GM23248 (cell line): ENCODE results near the gene ESRRB. TPM values are rescaled to one million over a fixed set of nuclear protein-coding genes. Genes with fewer than 3 reads are reported as not detected.

ENCODE experiments used
- DNase-seq: peaks from one replicate; pipeline ENCODE4 v3.0.0-alpha.2; 2015
- H2AFZ ChIP-seq: fragments of 200-600 bp; sonication (generic); 2 replicates; pipeline ENCODE4 v1.6.1; 2016; ENCODE audit warnings: antibody characterized with exemption
- H3F3A ChIP-seq: fragments of 200-600 bp; sonication (generic); 2 replicates; pipeline ENCODE4 v1.6.1; 2016; ENCODE audit warnings: mild to moderate bottlenecking, antibody characterized with exemption, mixed run types; ENCODE audit not compliant: insufficient read depth
- H3K27ac ChIP-seq: fragments of 200-600 bp; sonication (generic); 2 replicates; pipeline ENCODE4 v1.5.1; 2016; ENCODE audit warnings: mild to moderate bottlenecking
- H3K27me3 ChIP-seq: fragments of 200-600 bp; sonication (generic); replicated peaks from 2 replicates; pipeline ENCODE4 v1.6.1; 2016; ENCODE audit warnings: mild to moderate bottlenecking; ENCODE audit not compliant: insufficient read depth
- H3K36me3 ChIP-seq: fragments of 200-600 bp; sonication (generic); 2 replicates; pipeline ENCODE4 v1.6.1; 2016; ENCODE audit warnings: low read depth, mild to moderate bottlenecking
- H3K4me1 ChIP-seq: fragments of 200-600 bp; sonication (generic); 2 replicates; pipeline ENCODE4 v1.6.1; 2016; ENCODE audit warnings: mild to moderate bottlenecking; ENCODE audit not compliant: insufficient read depth
- H3K4me2 ChIP-seq: fragments of 200-600 bp; sonication (generic); one replicate; pipeline ENCODE4 v1.6.1; 2016; ENCODE audit warnings: mild to moderate bottlenecking; ENCODE audit not compliant: unreplicated experiment
- H3K4me3 ChIP-seq: fragments of 200-600 bp; sonication (generic); 2 replicates; pipeline ENCODE4 v1.5.1; 2016; ENCODE audit warnings: mild to moderate bottlenecking
- H3K79me2 ChIP-seq: fragments of 200-600 bp; sonication (generic); 2 replicates; pipeline ENCODE4 v1.6.1; 2016; ENCODE audit warnings: mild to moderate bottlenecking; ENCODE audit not compliant: insufficient read depth
- H3K9ac ChIP-seq: fragments of 200-600 bp; sonication (generic); 2 replicates; pipeline ENCODE4 v1.6.1; 2016; ENCODE audit warnings: mild to moderate bottlenecking
- H3K9me2 ChIP-seq: fragments of 200-600 bp; sonication (generic); 2 replicates; pipeline ENCODE4 v1.6.1; 2016; ENCODE audit warnings: mixed run types, mild to moderate bottlenecking, moderate library complexity; ENCODE audit not compliant: insufficient read depth
- H3K9me3 ChIP-seq: fragments of 200-600 bp; sonication (generic); one replicate; pipeline ENCODE4 v1.6.1; 2017; ENCODE audit warnings: low read depth
- H4K20me1 ChIP-seq: fragments of 200-600 bp; sonication (generic); 2 replicates; pipeline ENCODE4 v1.6.0; 2016; ENCODE audit not compliant: insufficient read depth
- EZH2 ChIP-seq: fragments of 200-600 bp; sonication (generic); IDR thresholded peaks from 2 replicates; pipeline ENCODE4 v1.6.1; 2018; ENCODE audit warnings: antibody characterized with exemption, mild to moderate bottlenecking; ENCODE audit not compliant: insufficient read depth, poor library complexity, severe bottlenecking
- EZH2phosphoT487 ChIP-seq: fragments of 200-600 bp; sonication (generic); IDR thresholded peaks from 2 replicates; pipeline ENCODE4 v1.6.1; 2018; ENCODE audit warnings: antibody characterized with exemption, moderate library complexity, mild to moderate bottlenecking, low read depth; ENCODE audit not compliant: insufficient read depth
- WGBS, 2 experiments: methylation state at CpG; one replicate each; pipeline ENCODE4 v1.1.6; 2015 to 2017; ENCODE audit warnings: low lambda C conversion rate in 2 of 2, low coverage in 1 of 2; ENCODE audit errors: missing lambda C conversion rate in 2 of 2; 5-methylcytosine and 5-hydroxymethylcytosine counted together
- in situ Hi-C: fragments of 300-500 bp; cut with MboI; formaldehyde crosslinking; loops from 2 replicates; pipeline ENCODE4 v1.15.0; 2020
- polyA plus RNA-seq: library from polyadenylated mRNA; unstranded; fragments of >200 nt; fragmentation: Nextera tagmentation; extraction: Ambion mirVana; gene quantifications from 2 replicates; pipeline ENCODE4 v1.2.1, GENCODE V29; 2016
- total RNA-seq: library from RNA; depleted of rRNA; stranded (reverse); fragments of >200 nt; shearing (Covaris generic); gene quantifications from 2 replicates; pipeline ENCODE4 v1.2.3, GENCODE V29; 2014

Gene ESRRB
- total and polyA plus RNA-seq, 2 experiments from 2014 or later = not detected

- Histone ChIP-seq H3K9ac (no peak overlapping the region), H3K27me3 (peaks cover 58% of the 10 kb centered on the region), H3K79me2 (no peaks in the 10 kb centered on the region), H4K20me1 (no peaks in the 10 kb centered on the region), H3K4me2 (peak overlapping the region; percentile 32), H3K27ac (no peak overlapping the region), H3K9me2 (no peaks in the 10 kb centered on the region), H3K4me1 (no peaks in the 10 kb centered on the region), H2AFZ (no peak overlapping the region), H3K9me3 (no peaks in the 10 kb centered on the region), H3K4me3 (no peak overlapping the region), H3K36me3 (no peaks in the 10 kb centered on the region), H3F3A (no peaks in the 10 kb centered on the region)
- in situ Hi-C loops = loop anchor here (25.0 kb wide), 1 partner anchor 665 kb away; no protein-coding TSS in a partner anchor
- 6 to 7% methylated on average over 77 to 80 of the region's 80 CpGs for whole genome bisulfite sequencing, 2 experiments
- TF ChIP-seq EZH2 (no peak), EZH2phosphoT487 (no peak)
- no peak for DNase-seq
These were observed 1.2 kb downstream of the ESRRB start for GRCh38 chr14:76376878-76377734.

DNA sequence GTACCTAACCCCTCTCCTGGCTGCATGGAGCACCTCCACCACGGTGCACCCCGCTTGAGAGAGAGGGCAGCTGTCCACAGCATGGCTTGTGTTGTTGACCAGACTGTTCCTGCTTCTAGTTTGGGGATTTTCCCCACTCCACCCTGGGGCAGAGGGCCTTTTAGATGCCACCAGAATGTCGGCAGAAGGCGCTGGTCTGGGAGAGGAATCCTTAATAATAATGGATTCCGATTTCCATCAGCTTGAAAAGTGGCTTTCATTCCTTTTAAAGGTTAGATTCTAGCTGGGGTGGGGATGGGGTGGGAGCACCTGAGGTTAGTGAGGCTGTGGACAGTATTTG lies 1.8 kb downstream of the ESRRB start:
- Histone ChIP-seq H3K36me3 (no peaks in the 10 kb centered on the region), H2AFZ (no peak overlapping the region), H3K4me3 (no peak overlapping the region), H3K27ac (no peak overlapping the region), H3K27me3 (peaks cover 64% of the 10 kb centered on the region), H3K9me3 (no peaks in the 10 kb centered on the region), H3F3A (no peaks in the 10 kb centered on the region), H4K20me1 (no peaks in the 10 kb centered on the region), H3K9me2 (no peaks in the 10 kb centered on the region), H3K79me2 (no peaks in the 10 kb centered on the region), H3K9ac (no peak overlapping the region), H3K4me2 (no peak overlapping the region), H3K4me1 (no peaks in the 10 kb centered on the region)
- no peak for DNase-seq
- in situ Hi-C loops = loop anchor here (25.0 kb wide), 1 partner anchor 665 kb away; no protein-coding TSS in a partner anchor
- WGBS, 2 experiments = 9 to 12% methylated on average over 5 of the region's 5 CpGs
- TF ChIP-seq EZH2phosphoT487 = no peak
- no peak for TF ChIP-seq EZH2

- no peak for DNase-seq
- H3K27me3 ChIP-seq = peaks cover 87% of the 10 kb centered on the region
These were observed 5.1 kb downstream of the ESRRB start for GRCh38 chr14:76380991-76381390.

DNA sequence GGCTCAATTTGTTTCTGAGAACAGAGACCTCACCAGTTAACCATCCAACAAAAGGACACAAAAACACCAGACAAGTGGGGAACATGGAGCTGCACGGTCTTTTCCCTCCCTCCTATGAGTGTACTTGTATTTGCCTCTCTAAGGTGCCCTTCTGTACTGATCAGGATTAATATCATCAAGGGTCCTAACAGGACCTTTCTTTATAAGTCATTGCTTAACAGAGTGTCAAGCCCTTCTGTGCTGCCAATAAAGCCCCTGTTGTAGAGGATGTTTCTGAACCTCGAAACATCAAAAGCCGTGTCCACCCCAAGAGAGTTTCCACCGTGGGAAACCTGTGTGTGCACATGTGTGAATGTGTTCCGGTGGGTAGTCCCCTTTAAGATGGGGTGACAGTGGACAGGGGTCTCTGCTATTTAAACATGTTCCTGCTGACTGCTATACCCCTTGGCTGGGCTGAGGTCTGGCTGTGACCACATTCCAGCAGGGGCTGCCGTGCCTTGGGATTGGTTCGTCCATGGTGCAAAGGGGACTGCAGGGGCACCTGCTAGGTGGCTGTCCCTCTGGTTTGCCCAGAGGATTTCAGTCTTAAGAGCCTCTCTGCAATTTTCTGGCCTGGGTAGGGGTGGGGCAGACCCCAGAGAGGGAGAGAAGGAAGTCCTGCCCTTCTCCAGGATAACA lies 6.0 kb downstream of the ESRRB start:
- Histone ChIP-seq H3F3A (no peaks in the 10 kb centered on the region), H3K27me3 (peaks cover 83% of the 10 kb centered on the region), H3K4me2 (no peak overlapping the region), H3K9ac (no peak overlapping the region), H3K9me3 (no peaks in the 10 kb centered on the region), H3K4me3 (no peak overlapping the region), H2AFZ (no peak overlapping the region), H4K20me1 (no peaks in the 10 kb centered on the region), H3K27ac (no peak overlapping the region), H3K4me1 (no peaks in the 10 kb centered on the region), H3K79me2 (no peaks in the 10 kb centered on the region), H3K36me3 (no peaks in the 10 kb centered on the region), H3K9me2 (no peaks in the 10 kb centered on the region)
- in situ Hi-C loops = loop anchor here (25.0 kb wide), 1 partner anchor 670 kb away; no protein-coding TSS in a partner anchor
- 54 to 62% methylated on average over 7 of the region's 7 CpGs for WGBS, 2 experiments
- TF ChIP-seq EZH2phosphoT487 (no peak), EZH2 (no peak)
- no peak for DNase-seq

More at GRCh38 chr14:76380991-76381390, 5.1 kb downstream of the ESRRB start:
- H3K79me2 ChIP-seq = no peaks in the 10 kb centered on the region
- 16% methylated on average over 7 of the region's 7 CpGs for WGBS, 2 experiments
- no peaks in the 10 kb centered on the region for H3K9me2 ChIP-seq
- H3K27ac ChIP-seq = no peak overlapping the region
- H3K4me3 ChIP-seq = no peak overlapping the region
- H2AFZ ChIP-seq = no peak overlapping the region
- H3K9me3 ChIP-seq = no peaks in the 10 kb centered on the region
- H3K4me1 ChIP-seq = no peaks in the 10 kb centered on the region
- TF ChIP-seq EZH2phosphoT487 = no peak
- TF ChIP-seq EZH2 = no peak
- no peak overlapping the region for H3K9ac ChIP-seq
- no peaks in the 10 kb centered on the region for H3F3A ChIP-seq
- no peaks in the 10 kb centered on the region for H3K36me3 ChIP-seq
- H3K4me2 ChIP-seq = no peak overlapping the region
- in situ Hi-C loops = loop anchor here (25.0 kb wide), 1 partner anchor 669 kb away; no protein-coding TSS in a partner anchor
- H4K20me1 ChIP-seq = no peaks in the 10 kb centered on the region
